22Rv1 (cell line): Measurements from ENCODE around the gene ZBTB25.

Source experiments
- H3K27ac ChIP-seq: fragments of 450-650 bp; 2 replicates; pipeline ENCODE4 v1.5.1; 2017
- CTCF ChIP-seq: fragments of 450-650 bp; IDR thresholded peaks from 2 replicates; pipeline ENCODE4 v1.5.1; 2017; ENCODE audit warnings: mild to moderate bottlenecking
- ZFX ChIP-seq: fragments of 450-650 bp; IDR thresholded peaks from 2 replicates; pipeline ENCODE4 v1.6.1; 2017; ENCODE audit warnings: antibody characterized with exemption, borderline replicate concordance

The ZBTB25 gene

GRCh38 chr14:64444984-64445845 is 58.4 kb downstream of the ZBTB25 start:
- no peak overlapping the region for H3K27ac ChIP-seq
- TF ChIP-seq CTCF (no peak), ZFX (no peak)

GRCh38 chr14:64444140-64444539 is 59.5 kb downstream of the ZBTB25 start:
- TF ChIP-seq ZFX (no peak), CTCF (no peak)
- no peak overlapping the region for H3K27ac ChIP-seq

- TF ChIP-seq ZFX (no peak), CTCF (no peak)
- no peak overlapping the region for H3K27ac ChIP-seq
These were observed 61.2 kb downstream of the ZBTB25 start for GRCh38 chr14:64442300-64442988.

DNA sequence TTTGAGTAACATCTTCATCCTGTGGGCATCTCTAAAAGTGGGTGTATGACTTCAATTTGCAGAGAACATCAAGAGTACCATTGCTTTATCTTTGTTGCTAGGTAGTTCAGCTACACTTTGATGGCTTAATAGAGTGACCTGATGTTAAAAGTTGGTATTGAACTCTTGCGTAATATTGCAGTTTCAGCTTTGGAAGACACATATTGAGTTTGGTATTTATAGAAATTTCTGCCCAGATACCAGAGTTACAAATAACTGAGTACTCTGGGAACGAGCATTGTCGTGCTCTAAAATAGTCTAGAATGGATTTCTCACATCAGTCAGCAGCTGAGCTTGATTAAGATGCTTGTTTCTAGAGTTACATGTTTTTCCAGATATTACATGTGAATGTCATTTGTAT is 63.1 kb downstream of the ZBTB25 start:
- H3K27ac ChIP-seq, result no peak overlapping the region
- TF ChIP-seq ZFX (no peak), CTCF (no peak)

DNA sequence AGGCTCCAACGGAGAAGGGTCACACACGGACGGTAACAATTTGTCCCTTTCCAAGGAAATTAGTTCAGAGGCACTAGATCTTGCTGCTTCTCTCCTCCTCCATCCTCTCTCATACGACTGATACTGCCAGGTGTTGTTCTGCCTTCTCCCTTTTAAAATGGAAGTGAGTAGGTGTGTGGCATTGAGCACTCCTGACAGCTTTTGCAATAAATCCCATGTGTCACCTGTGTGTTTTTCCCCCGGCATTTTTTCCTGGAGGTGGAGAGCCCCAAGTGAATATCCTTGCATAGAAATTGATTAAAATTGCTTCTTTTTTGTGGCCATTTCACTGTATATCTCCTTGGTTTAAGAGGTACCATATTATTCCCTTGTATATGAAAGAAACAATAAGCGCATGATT is 64.5 kb downstream of the ZBTB25 start:
- no peak overlapping the region for H3K27ac ChIP-seq
- TF ChIP-seq ZFX (no peak), CTCF (no peak)

- TF ChIP-seq ZFX (no peak), CTCF (no peak)
- H3K27ac ChIP-seq, result no peak overlapping the region
These were observed 65.3 kb downstream of the ZBTB25 start for GRCh38 chr14:64438181-64438841.

GRCh38 chr14:64434528-64434927 is 69.1 kb downstream of the ZBTB25 start:
- TF ChIP-seq ZFX (no peak), CTCF (no peak)
- H3K27ac ChIP-seq, result no peak overlapping the region
